HG03565 (cell line): ENCODE measurements around the gene THOC6.

Experiments
- ATAC-seq: cut with Tn5 transposase; IDR thresholded peaks from one replicate; pipeline ENCODE4 v1.9.1; 2021; ENCODE audit warnings: mild to moderate bottlenecking, moderate library complexity; ENCODE audit not compliant: unreplicated experiment

Gene THOC6

DNA sequence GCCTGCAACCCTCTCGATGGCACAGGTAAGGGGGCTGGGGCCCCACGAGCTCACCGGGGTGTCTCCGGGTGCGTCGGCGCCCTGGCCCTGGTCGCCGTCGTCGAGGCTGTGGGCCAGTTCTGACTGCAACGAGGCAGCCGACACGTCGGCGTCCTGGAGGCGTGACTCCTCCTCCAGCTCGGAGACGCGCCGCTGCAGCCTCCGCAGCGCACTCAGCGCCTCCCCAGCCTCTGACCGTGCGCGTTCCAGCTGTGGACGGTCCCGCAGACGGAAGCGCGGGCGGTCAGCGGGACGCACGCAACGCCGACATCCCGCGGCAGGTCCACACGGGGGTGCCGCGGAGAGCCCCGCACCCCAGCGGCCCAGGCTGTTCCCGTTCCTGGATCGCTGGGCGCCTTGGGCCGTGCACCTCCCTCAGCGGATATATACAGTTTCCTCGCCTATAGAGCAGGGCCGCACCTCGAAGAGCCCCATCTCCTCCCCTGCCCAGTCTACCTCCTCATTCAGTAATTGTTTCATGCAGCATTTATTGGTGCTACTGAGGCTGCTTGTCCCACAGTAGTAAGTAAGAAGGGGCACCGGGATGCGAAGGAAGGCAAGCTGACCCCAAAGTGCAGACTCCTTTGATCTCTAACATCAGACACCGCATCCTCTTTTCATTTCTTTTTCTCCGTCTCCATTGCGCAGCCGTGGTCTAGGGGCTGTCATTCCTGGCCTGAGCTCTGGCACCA, 5.8 kb downstream of the THOC6 start:
- ATAC-seq, result no peak

DNA sequence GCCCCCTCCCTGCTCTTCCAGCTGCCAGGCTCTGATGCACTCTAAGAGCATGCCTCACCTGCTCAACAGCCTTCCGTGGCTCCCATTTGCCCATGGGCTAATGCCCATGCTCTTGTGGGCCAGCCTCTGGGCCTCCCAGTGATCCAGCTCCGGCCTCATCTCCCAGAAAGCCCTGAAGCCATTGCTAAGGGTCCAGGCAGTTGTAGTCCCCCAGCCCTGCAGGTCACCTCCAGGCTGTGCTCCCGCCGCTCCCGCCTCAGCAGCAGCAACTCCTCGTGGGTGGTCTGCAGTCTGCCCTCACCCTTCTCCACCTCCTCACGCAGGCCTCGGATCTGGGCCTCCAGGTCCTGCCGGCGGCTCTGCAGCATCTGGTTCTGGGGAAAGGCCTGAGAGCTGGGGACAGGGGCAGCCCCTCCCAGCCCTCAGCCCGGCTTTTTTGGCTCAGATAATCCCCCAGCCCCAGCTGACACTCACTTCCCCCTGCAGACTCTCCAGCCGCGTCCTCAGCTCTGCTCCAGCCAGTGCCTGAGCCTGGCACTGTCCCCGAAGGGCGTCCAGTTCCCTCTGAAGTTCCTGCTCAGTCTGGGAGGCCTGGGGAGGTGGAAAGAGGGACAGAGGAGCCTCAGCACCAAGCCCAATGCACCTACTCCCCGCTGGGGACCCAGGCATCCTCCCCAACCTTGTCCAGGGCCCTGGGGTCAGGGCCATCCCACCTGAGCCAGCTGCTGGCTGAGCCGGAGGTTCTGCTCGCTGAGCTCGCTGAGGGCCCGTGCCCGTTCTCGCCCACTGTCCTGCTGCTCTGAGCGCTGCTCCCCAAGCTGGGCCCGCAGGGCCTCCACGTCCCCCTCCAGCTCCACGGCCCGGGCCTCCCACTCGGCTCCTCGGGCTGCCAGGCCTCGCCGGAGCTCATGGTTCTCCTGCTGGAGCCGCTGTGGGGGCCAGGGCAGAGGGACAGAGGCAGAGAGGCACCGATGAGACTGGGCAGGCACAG, 6.7 kb downstream of the THOC6 start:
- no peak for ATAC-seq

GRCh38 chr16:3032624-3033023, 8.8 kb downstream of the THOC6 start:
- ATAC-seq, result no peak

DNA sequence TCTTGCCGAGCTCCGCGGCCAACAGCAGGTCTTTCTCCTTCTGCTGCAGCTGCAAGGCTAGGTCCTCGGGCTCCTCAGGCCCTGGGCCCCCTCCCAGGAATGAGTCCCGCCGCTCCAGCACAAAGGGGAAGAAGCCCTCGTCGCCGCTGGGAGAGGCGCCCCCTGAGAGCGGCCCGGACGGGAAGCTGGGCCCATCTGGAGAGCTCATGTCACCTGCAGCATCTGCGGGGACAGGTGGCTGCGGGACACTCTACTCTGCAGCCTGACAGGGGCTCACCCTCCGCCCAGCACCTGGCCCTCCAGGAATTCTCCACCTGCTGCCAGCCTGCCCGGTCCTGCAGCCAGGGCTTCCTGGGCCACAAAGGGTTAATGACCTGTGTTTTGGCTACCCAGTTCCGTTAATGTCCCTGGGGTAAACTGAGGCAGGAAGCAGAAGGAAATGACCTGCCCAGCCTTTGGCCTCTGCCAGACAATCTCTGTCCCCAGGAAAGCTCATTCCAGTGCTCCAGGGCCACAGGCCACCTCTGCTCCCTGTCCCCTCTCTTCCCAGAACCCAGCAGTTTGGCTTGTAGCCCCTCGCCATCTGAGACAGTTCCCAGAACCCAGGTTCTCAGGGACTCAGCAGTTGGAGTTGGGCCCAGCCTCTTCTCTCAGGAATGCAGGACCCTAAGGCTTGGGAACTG, 11.6 kb downstream of the THOC6 start:
- no peak for ATAC-seq

DNA sequence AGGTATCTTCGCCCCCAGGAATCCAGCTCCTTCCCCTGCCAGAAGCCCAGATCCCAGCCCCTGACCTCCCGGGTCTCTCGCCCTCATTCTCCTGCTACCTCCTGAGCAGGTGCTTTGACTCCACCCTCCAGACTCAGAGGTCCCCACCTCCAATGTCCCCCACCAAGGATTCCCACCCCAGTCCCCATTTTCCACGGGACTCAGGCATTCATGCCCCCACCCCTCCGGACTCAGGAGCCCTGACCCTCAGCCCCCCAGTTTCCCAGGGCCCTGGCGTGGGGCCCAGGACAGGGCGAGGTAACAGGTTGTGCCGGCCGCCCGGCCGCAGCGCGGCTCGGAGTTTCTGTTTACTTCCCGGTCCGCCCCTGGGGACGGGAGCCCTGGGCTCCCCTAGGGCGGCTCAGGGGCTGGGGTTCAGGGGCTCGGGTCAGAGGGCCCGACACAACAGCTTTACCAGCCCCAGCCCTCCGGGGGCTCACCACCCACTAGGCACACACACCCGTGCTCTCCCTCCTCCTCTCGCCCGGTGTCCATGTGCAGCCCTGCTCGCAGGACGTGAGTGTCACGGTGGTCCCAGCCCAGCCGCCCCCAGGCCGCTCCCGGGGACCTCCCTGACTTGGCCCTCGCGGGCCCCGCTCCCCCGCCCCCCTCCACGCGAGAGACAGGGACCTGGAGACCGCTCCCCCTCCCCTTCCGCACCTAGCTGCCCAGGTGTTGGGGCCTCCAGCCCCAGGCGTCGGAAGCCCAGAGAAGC, 12.3 kb downstream of the THOC6 start:
- ATAC-seq, result no peak

GRCh38 chr16:3036726-3037315, 13.0 kb downstream of the THOC6 start, which contains the start of gene BICDL2:
Gene BICDL2 (minus strand): TSS chr16:3036944. CDS start chr16:3035496, 1,448 bp downstream.
- no peak for ATAC-seq

DNA sequence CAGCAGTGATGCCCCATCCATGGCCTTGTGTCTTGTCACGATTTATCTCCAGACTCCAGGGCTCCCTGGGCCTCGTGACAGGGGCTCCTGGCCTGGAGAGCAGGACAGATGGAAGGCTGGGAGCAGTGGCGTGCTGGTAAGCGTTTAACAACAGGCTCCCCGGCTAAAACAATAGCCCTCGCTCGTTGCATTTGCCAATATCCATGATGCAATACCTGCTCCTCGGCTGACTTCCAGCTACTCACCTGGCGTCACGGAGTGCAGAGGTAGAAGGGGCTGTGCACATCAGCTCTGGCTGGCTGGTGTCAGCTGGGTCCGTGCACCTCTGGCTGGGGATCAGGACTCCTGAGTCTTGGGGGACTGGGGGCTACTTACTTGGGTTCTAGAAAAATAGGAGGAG, 14.4 kb downstream of the THOC6 start:
- no peak for ATAC-seq

GRCh38 chr16:3038896-3039295, 15.1 kb downstream of the THOC6 start:
- no peak for ATAC-seq

GRCh38 chr16:3042376-3042775, 18.5 kb downstream of the THOC6 start:
- no peak for ATAC-seq

GRCh38 chr16:3044708-3045107, 20.9 kb downstream of the THOC6 start:
- ATAC-seq, result no peak

- ATAC-seq, result no peak
Observed at GRCh38 chr16:3045758-3046640, 22.2 kb downstream of the THOC6 start, which contains the start of gene MMP25. Gene MMP25 (plus strand): TSS chr16:3046561. CDS start chr16:3046918, 357 bp downstream.

- ATAC-seq, result no peak
Observed at GRCh38 chr16:3046641-3047386, 23.0 kb downstream of the THOC6 start.

DNA sequence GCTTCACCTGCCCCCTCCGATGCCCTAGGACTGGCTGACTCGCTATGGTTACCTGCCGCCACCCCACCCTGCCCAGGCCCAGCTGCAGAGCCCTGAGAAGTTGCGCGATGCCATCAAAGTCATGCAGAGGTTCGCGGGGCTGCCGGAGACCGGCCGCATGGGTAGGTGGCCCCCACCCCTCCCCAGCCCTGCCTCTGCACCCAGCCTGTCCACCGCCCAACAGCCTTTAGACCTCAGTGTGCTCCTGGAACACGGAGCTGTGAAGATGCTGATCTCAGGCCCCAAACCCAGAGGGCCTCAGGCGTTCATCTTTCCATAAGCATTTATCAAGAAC, 23.5 kb downstream of the THOC6 start:
- no peak for ATAC-seq

DNA sequence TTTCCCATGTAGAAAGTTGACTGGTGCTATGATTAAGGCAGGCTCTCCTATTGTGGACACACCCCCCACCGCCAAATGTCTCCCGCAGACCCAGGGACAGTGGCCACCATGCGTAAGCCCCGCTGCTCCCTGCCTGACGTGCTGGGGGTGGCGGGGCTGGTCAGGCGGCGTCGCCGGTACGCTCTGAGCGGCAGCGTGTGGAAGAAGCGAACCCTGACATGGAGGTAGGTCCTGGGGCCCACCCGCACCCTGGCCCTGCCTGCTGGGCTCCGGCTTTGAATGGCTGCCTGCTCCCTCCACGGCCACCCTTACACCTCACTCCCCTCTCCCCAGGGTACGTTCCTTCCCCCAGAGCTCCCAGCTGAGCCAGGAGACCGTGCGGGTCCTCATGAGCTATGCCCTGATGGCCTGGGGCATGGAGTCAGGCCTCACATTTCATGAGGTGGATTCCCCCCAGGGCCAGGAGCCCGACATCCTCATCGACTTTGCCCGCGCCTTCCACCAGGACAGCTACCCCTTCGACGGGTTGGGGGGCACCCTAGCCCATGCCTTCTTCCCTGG, 26.2 kb downstream of the THOC6 start:
- no peak for ATAC-seq

DNA sequence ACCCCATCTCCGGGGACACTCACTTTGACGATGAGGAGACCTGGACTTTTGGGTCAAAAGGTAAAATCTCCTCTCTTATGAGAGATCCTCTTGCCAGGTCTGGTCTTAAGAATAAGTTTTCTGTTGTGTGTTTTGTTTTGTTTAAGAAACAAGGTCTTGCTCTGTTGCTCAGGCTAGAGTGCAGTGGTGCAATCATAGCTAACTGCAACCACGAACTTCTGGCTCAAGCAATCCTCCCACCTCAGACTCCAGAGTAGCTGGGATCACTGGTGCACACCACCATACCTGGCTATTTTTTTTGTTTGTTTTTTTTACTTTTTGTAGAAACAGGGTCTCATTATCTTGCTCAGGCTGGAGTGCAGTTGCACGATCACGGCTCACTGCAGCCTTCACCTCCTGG, 26.7 kb downstream of the THOC6 start:
- ATAC-seq, result no peak

- no peak for ATAC-seq
Observed at GRCh38 chr16:3051009-3051408, 27.2 kb downstream of the THOC6 start.

- ATAC-seq, result no peak
Observed at GRCh38 chr16:3051494-3051893, 27.7 kb downstream of the THOC6 start.
